ENCODE measurements around the gene ZNF700. TPM values are rescaled to one million over a fixed set of nuclear protein-coding genes. Genes with fewer than 3 reads are reported as not detected.
A peak's percentile ranks its signal among the peaks of the same experiment; 100 is the strongest.

The ZNF700 gene
- total and polyA plus RNA-seq, 9 of the 15 experiments (the other 6 are each of a cell fraction or from before 2014, with no cell fraction given), result 10.3 to 24.7 (median 14.1) TPM

DNA sequence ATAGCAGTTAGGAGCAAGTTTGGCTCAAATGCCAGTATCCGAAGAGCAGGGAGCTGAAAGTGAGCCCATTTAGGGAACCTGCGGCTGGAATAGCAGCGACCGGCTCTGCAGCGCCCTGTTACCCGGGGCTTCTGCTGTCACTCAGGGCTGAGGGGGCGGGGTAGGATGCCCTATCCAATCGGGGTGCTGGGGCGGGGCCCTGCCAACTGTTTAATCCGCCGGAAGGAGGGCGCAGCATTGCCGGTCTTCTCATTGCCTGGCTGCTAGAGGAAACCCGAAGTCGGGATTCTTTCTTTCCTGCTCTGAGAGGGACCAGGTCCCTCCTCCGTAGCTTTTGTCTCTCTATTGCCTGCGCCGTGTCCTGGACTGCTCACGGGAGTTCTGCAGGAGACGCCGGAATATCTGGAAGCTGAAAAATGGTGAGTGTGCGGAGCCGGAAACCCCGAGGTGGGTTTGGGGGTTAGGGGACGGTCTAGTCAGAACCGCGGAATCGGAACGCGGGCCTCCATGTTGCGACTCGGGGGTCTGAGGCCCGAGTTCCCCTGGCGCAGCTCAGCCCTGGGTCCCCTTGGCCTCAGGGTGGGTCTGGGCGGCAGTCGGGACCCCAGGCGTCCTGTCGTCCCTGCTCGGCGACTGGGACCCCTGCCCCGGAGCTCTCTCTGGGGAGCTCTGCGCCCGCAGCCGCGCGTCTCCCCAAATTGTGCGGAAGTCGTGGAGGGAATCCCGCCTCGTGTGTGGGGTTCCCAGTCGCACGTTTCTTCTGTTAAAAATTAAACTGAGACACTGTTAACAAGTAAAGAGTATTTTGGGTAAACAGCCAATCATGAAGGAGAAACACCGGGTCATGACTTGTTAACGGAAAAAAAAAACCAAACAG is 62.7 kb downstream of the ZNF700 start (continued):
- TF ChIP-seq ZNF551 (CRISPR knock-in tag; IDR thresholded peaks at IDR 0.05) (no peak), POLR2AphosphoS5 (IDR thresholded peaks at IDR 0.05; ENCODE audit: control insufficient read depth, insufficient read depth, low read depth, low read length) (peak; percentile 50; the same call in 1 of the 2 replicates), TAF1 (IDR thresholded peaks at IDR 0.05; ENCODE audit: control insufficient read depth, extremely low read depth, insufficient read depth, low read length, severe bottlenecking) (peak; percentile 67)

DNA sequence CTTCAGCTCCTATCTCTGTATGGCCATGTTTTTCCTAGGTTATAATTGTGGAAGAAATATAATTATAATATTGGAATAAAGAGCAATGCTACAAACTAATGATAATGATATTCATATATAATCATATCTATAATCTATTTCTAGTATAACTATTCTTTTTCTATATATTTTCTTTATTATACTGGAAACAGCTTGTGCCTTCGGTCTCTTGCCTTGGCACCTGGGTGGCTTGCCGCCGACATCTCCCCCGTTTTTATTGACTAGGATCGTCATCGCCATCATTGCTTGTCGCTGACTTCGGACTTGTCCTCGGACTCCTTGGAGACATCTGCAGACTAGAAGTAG is 64.2 kb downstream of the ZNF700 start:
- CTCF ChIA-PET (ENCODE audit: low intra/inter-chr PET ratio), result interaction anchor here (0.7 to 1.2 kb wide), 4 partner anchors 24 to 110 kb away, joined by 3 to 8 read pairs (median 4); partner anchors contain the start of gene ZNF763
- Histone ChIP-seq H3K9ac (ENCODE audit: insufficient read depth in 1 of 2, low read depth in 2 of 2, low read length in 2 of 2) (no peak overlapping the region), H3K27me3 (ENCODE audit: control insufficient read depth in 2 of 2, insufficient read depth in 2 of 2, low read length in 2 of 2) (no peaks in the 10 kb centered on the region), H3K4me3 (no peak overlapping the region), H3K9me3 (replicated peaks; ENCODE audit: control insufficient read depth, insufficient read depth, low read depth, low read length) (no peaks in the 10 kb centered on the region), H2AFZ (ENCODE audit: low read depth, low read length) (no peak overlapping the region), H3K27ac (ENCODE audit: extremely low read depth, low read depth, low read length) (no peak overlapping the region), H3K9me1 (ENCODE audit: control insufficient read depth, insufficient read depth, low read length) (no peaks in the 10 kb centered on the region), H3K79me2 (ENCODE audit: control insufficient read depth, insufficient read depth, low read length) (peaks cover 3% of the 10 kb centered on the region; the same call in 2 of the 3 replicates), H4K20me1 (replicated peaks; ENCODE audit: control insufficient read depth, insufficient read depth, low read length) (no peaks in the 10 kb centered on the region), H3K4me2 (ENCODE audit: insufficient read depth, low read length) (no peak overlapping the region), H3K36me3 (ENCODE audit: control insufficient read depth, insufficient read depth, low read length) (no peaks in the 10 kb centered on the region; the same call in 2 of the 3 replicates), H3K4me1 (replicated peaks in 1 of 2; ENCODE audit: control insufficient read depth in 2 of 2, insufficient read depth in 2 of 2, low read length in 2 of 2) (peaks cover 0 to 3% of the 10 kb centered on the region in 2 experiments; a peak in 2 of 5 replicates)
- WGBS (ENCODE audit: insufficient coverage, low coverage, missing lambda C conversion rate), result 26% methylated on average over 9 of the region's 9 CpGs
- POLR2A ChIA-PET, result interaction anchor here (0.6 to 1.2 kb wide), 3 partner anchors 67 to 253 kb away, joined by 3 read pairs; no protein-coding TSS in a partner anchor
- in situ Hi-C loops (cut with MboI) (no loop called here), intact Hi-C loops (cut with micrococcal nuclease) (loop anchor here (2.0 to 5.0 kb wide), 2 partner anchors 108 to 153 kb away; partner anchors contain the start of gene ZNF20)
- ATAC-seq (no peak), DNase-seq (ENCODE audit: extremely low read depth in 1 of 4, low spot score in 3 of 4) (no peak), FAIRE-seq (no peak)
- BruUV-seq (replicated peaks), result no TSS peak
- TF ChIP-seq PHB (CRISPR knock-in tag; IDR thresholded peaks at IDR 0.05), result no peak
- no peak for TF ChIP-seq SMARCA4 (IDR thresholded peaks at IDR 0.05)
- TF ChIP-seq, protein P1, sequence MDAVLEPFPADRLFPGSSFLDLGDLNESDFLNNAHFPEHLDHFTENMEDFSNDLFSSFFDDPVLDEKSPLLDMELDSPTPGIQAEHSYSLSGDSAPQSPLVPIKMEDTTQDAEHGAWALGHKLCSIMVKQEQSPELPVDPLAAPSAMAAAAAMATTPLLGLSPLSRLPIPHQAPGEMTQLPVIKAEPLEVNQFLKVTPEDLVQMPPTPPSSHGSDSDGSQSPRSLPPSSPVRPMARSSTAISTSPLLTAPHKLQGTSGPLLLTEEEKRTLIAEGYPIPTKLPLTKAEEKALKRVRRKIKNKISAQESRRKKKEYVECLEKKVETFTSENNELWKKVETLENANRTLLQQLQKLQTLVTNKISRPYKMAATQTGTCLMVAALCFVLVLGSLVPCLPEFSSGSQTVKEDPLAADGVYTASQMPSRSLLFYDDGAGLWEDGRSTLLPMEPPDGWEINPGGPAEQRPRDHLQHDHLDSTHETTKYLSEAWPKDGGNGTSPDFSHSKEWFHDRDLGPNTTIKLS (IDR thresholded peaks at IDR 0.05; ENCODE audit: borderline replicate concordance, low read depth), result no peak
- TF ChIP-seq, protein P2, sequence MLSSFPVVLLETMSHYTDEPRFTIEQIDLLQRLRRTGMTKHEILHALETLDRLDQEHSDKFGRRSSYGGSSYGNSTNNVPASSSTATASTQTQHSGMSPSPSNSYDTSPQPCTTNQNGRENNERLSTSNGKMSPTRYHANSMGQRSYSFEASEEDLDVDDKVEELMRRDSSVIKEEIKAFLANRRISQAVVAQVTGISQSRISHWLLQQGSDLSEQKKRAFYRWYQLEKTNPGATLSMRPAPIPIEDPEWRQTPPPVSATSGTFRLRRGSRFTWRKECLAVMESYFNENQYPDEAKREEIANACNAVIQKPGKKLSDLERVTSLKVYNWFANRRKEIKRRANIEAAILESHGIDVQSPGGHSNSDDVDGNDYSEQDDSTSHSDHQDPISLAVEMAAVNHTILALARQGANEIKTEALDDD (IDR thresholded peaks at IDR 0.05), result no peak
- TF ChIP-seq, protein P3, sequence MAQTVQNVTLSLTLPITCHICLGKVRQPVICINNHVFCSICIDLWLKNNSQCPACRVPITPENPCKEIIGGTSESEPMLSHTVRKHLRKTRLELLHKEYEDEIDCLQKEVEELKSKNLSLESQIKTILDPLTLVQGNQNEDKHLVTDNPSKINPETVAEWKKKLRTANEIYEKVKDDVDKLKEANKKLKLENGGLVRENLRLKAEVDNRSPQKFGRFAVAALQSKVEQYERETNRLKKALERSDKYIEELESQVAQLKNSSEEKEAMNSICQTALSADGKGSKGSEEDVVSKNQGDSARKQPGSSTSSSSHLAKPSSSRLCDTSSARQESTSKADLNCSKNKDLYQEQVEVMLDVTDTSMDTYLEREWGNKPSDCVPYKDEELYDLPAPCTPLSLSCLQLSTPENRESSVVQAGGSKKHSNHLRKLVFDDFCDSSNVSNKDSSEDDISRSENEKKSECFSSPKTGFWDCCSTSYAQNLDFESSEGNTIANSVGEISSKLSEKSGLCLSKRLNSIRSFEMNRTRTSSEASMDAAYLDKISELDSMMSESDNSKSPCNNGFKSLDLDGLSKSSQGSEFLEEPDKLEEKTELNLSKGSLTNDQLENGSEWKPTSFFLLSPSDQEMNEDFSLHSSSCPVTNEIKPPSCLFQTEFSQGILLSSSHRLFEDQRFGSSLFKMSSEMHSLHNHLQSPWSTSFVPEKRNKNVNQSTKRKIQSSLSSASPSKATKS (CRISPR knock-in tag; IDR thresholded peaks at IDR 0.05), result no peak
- TF ChIP-seq, protein P4, sequence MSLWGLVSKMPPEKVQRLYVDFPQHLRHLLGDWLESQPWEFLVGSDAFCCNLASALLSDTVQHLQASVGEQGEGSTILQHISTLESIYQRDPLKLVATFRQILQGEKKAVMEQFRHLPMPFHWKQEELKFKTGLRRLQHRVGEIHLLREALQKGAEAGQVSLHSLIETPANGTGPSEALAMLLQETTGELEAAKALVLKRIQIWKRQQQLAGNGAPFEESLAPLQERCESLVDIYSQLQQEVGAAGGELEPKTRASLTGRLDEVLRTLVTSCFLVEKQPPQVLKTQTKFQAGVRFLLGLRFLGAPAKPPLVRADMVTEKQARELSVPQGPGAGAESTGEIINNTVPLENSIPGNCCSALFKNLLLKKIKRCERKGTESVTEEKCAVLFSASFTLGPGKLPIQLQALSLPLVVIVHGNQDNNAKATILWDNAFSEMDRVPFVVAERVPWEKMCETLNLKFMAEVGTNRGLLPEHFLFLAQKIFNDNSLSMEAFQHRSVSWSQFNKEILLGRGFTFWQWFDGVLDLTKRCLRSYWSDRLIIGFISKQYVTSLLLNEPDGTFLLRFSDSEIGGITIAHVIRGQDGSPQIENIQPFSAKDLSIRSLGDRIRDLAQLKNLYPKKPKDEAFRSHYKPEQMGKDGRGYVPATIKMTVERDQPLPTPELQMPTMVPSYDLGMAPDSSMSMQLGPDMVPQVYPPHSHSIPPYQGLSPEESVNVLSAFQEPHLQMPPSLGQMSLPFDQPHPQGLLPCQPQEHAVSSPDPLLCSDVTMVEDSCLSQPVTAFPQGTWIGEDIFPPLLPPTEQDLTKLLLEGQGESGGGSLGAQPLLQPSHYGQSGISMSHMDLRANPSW (CRISPR knock-in tag; IDR thresholded peaks at IDR 0.05), result no peak
